ENCODE results near the gene CAND1.

The CAND1 gene

DNA sequence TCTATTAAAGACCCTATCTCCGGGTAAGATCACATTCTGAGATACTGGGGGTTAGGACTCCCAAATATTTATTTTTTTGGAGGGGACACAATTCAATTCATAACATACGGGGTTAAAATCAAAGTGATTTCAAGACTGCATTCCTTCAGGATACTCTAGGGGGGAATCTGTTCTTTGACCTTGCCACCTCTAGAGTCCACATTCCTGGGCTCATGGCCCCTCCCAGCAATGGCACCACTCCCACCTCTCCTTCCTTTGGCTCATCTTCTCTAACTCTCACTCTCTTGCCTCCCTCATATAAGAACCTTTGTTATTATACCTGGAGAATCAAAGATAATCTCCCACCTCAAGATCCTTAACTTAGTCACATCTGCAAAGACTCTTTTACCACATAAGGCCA lies 79.5 kb downstream of the CAND1 start:
- no peak for DNase-seq

DNA sequence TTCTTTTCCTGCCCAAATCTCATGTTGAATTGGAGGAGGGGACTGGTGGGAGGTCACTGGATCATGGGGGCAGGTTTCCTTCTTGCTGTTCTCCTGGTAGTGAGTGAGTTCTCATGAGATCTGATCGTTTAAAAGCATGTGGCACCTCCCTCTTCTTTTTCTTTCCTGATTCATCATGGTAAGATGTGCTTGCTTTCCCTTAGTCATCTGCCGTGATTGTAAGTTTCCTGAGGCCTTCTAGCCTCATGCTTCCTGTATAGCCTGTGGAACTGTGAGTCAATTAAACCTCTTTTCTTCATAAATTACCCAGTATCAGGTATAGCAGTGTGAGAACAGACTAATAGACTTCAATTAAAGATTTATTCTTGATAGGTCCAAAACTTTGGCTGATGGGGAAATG lies 83.5 kb downstream of the CAND1 start:
- no peak for DNase-seq

DNA sequence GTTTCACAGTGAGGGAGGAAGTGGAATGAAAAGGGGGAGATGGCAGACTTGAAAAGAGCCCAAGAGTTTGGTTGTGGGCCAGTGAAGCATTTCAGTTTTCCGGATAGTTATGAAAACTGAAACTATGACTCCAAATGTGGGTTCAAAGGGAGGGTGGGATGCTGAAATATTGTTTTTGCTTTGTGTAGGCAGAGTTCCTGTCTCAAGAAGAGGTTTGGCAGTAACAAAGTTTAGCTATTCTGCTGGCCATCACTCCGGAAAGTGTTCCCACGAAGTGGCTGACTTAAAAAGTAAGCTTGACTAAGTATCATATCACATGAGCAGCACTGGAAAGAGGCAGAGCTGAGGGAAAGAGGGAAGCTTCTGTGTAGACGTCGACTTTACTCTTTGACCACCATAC lies 85.2 kb downstream of the CAND1 start:
- DNase-seq: no peak

DNA sequence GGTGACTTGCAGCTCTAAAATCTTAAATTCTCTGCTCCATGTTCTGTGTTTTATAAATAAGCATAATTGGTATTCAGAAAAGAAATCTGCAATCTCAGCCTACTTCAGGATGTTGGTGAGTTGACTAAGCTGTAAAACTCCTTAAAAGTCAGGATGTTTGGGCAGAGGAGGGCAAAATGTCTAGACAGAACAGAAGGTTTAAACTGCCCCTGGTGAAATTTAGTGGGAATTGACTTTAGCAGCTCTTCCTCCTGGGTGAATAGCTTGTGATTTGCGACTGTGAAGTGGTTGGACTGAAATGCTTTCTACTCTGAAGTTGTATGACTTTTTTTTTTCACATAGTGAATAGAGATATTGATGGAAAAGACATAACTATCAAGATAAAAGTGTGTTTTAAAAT lies 85.8 kb downstream of the CAND1 start:
- no peak for DNase-seq

DNA sequence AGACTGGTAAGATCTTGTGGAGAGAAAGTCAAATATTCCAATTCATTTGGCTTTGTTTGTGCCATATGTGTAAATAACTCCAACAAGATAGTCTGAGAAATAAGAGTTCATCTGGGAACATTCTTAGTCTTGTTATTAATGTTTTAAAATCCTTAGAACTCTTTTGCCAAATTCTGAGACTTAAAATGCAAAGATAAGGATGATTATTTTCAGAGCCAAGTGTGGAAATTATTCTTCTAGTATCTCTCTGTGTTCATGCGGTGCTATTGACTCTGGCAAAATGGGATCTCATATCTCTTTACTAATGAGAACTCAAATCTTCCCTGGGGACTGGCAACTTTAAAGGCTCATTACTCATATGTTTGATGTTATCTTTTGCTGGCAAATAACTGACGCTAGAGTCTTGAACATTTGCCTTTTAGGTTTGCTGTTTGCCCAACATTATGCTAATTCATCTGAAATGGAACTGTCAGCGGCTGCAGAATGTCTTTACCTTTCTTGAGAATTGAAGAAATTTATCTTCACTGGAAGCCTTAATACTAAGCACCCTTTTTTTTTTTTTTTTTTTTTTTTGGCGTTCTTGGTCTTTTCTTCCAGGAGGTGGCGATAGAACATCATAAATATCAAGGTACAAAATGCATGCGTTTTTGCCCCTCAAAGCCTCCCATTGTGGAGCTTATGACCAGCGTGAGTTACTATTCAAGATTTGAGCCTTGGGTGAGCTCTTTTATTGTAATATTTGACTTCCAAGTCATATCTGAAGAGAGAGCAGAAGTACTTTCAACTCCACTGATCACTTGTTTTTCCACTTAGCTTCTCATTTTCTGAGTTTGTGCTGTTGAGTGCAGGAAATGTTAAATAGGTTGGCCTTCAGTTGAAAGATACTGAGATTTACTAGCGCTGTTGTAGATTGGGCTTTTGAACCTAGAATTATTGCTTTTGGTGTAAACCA lies 86.5 kb downstream of the CAND1 start:
- DNase-seq: peak; percentile 61

DNA sequence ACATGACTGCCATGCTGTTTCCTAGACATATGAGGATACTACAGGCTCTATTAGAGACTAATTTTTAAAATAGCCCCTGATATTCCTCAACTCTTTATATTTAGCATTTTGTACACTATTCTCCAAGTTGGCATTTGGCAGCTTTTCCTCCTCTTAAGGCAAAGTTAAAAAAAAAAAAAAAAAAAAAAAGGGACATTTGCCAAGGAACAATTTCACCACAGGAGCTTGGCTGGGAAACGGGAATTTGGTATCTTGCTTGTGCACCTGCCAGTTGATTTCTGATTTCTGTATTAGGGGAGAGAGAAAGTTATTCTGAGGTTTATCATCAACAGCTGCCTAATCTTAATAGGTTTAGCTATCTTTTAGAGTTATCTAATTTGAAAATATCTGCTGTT lies 87.2 kb downstream of the CAND1 start:
- no peak for DNase-seq

DNA sequence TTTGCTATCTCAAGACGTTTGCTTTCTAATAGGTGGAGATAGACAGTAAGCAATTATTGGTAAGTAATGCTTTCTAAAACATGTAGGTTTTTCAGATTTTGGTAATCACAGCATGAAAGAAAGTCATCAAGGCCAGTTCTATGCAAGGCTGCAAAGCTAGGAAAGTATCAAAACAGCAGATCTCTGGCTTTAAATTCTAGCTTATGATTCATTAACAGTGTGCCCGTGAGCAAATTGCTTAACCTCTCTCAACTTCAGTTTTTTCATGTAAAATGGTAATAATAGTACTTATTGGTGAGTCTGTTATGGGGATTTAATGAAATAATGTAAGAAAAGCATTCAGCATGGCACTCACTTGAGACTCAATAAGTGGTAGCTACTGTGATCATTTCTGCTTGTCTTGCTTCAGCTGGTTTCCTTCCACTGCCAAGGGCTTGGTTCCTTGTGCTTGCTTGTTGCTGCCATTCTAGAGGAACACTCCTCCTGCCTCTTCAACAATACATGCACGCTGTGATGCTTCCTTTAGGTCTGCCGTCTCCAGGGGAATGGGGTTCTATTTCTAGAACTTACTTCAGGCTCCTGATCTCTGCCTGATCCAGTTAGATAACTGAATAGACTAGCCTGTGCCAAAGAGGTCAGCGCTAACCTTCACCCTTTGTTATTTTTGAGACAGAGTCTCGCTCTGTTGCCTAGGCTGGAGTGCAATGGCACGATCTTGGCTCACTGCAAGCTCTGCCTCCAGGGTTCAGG lies 88.4 kb downstream of the CAND1 start:
- no peak for DNase-seq

DNA sequence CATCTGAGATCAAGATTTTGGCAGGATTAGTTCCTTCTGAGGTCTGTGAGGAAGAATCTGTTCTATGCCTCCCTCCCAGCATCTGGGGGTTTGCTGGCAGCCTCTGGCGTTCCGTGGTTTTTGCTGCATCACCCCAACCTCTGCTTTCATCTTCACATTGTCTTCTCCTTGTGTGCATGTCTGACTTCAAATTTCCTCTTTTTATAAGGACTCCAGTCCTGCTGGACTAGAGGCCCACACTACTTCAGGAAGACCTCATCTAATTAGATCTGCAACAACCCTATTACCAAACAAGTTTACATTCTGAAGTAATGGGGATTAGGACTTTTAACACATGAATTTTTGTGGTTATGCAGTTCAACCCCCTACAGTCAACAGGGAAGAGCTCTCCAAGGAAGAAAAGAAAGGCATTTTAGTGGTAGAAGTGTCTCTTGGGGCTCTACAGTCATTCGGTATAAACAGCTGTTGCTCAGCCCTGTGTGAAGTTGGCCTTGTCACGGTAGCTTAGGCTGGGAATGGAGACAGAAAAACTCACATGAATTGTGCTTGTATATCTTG lies 89.7 kb downstream of the CAND1 start:
- DNase-seq: no peak

DNA sequence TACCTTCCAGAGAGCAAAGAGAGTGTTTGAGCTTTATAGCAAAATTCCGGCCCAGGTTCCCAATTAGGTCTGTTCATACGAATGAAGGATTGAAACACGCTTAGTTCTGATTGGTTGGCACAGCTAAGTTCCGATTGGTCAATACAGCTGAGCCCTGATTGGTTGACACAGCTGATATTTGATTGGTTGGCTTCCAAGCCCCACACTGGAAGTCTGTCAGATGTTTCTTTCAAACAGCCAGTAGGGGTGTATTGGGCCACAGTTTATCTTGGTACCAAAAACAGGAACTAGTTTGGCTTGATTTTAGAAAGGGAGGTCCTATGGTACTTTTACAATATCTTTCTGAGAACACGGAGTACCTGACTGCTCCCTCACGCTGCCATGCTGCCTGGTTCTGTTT lies 93.4 kb downstream of the CAND1 start:
- no peak for DNase-seq

DNA sequence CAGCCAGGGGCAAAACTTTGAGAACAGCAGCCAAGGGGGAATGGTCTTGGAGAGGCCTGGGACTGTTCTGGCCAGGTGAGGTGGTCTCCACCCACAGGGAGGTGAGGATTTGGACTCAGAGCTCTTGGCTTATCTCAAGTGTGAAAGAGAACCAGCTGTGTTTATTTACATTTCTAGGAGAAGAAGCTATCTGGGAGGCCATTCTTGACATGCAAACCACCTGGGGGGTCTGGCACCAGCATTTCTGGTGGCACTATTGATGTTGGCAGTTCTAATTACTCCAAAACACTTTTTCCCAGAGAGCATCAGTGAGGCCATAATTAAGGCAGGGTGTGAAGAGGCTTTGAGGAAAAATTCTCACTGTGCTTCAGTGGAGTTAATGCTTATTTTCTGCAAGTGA lies 95.1 kb downstream of the CAND1 start:
- DNase-seq: no peak

DNA sequence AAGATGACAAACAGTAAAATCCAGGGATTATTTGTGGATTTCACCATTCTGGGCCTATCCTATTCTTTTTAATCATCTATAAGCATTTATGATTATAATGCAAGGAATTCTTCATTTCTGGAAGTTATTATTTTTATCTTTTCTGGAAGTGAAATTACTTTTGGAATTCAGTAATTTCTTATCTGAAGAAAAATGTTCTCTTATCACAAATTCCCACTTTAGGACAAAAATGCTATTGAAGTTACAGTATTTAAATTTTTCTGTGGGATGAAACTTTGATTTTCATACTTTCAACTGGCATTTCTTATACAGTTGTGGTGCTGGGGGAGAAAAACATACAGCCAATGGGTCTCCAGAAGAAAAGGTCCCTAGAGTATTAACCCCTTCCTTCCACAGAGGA lies 96.0 kb downstream of the CAND1 start:
- DNase-seq: no peak

DNA sequence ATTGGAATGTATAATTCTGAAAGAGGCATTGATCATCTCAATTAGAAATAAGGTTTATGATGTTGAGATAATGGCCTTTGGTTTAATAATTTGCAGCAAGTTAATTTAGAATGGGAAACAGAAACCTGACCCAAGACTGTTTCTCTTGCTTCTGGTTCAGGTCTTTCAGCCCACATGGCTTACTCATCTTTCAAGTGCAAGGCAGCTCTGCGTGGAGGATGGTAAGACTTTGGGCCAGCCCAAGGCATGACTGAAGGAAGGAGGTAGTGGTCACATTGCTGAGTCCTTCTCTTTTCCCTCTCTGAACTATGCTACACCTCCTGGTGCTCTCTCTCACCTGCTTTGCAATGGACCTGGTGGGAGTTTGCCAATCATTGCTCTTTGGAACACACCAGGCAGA lies 98.7 kb downstream of the CAND1 start:
- no peak for DNase-seq

Measured in CD4-positive, alpha-beta T cell treated with Interleukin-12 subunit alpha and Interleukin-12 subunit beta, for 1 hour (primary cell).